WTC11 (cell line): ENCODE results near the gene MECR.

Experiments
- ESRRA ChIP-seq: sonication (generic); formaldehyde crosslinking; IDR thresholded peaks from 2 replicates; pipeline ENCODE4 v1.8.1; 2022; ENCODE audit warnings: mild to moderate bottlenecking, missing genetic modification reagents, borderline replicate concordance
- MLX ChIP-seq: sonication (generic); formaldehyde crosslinking; IDR thresholded peaks from 2 replicates; pipeline ENCODE4 v1.8.1; 2023; ENCODE audit warnings: mild to moderate bottlenecking, missing genetic modification reagents, moderate library complexity
- TF ChIP-seq, protein P1 (sequence below): sonication (generic); formaldehyde crosslinking; IDR thresholded peaks from 2 replicates; pipeline ENCODE4 v1.8.0; 2023; ENCODE audit warnings: mild to moderate bottlenecking, missing genetic modification reagents

DNA sequence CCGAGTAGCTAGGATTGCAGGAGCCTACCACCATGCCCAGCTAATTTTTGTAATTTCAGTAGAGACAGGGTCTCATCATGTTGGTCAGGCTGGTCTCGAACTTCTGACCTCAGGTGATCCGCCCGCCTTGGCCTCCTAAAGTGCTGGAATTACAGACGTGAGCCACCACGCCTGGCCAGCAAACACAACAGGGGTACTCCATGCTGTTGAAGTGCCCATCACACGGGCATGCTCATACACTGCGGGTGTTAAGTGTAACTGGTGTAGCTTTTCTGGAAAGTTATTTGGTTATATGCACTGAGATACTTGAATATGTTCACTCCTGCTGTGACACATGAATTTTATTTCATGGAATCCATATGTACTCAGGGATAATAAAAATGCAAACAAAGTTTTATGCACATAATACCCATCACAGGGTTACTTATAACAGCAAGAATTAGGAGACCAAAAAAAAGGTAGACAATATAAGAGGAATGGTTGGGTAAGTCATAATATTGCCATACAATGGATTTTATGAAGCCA, 58.3 kb downstream of the MECR start:
- TF ChIP-seq MLX (CRISPR knock-in tag) (no peak), ESRRA (CRISPR knock-in tag) (no peak)
- TF ChIP-seq, protein P1, sequence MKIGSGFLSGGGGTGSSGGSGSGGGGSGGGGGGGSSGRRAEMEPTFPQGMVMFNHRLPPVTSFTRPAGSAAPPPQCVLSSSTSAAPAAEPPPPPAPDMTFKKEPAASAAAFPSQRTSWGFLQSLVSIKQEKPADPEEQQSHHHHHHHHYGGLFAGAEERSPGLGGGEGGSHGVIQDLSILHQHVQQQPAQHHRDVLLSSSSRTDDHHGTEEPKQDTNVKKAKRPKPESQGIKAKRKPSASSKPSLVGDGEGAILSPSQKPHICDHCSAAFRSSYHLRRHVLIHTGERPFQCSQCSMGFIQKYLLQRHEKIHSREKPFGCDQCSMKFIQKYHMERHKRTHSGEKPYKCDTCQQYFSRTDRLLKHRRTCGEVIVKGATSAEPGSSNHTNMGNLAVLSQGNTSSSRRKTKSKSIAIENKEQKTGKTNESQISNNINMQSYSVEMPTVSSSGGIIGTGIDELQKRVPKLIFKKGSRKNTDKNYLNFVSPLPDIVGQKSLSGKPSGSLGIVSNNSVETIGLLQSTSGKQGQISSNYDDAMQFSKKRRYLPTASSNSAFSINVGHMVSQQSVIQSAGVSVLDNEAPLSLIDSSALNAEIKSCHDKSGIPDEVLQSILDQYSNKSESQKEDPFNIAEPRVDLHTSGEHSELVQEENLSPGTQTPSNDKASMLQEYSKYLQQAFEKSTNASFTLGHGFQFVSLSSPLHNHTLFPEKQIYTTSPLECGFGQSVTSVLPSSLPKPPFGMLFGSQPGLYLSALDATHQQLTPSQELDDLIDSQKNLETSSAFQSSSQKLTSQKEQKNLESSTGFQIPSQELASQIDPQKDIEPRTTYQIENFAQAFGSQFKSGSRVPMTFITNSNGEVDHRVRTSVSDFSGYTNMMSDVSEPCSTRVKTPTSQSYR (CRISPR knock-in tag): no peak
